Panc1 (cell line): Measurements from ENCODE around the gene OR2F2. TPM values are rescaled to one million over a fixed set of nuclear protein-coding genes. Genes with fewer than 3 reads are reported as not detected.

Experiments used
- ATAC-seq: fragments of 200-7000 bp; cut with Tn5 transposase; 2 replicates; pipeline ENCODE4 v1.9.1; 2020; ENCODE audit warnings: mild to moderate bottlenecking, moderate library complexity
- BruUV-seq: library from RNA; stranded (reverse); fragments of 400-500 nt; replicated peaks from 2 replicates; lab custom pipeline; 2021; lab: Mats Ljungman, UMichigan
- CTCF ChIA-PET: fragments of 300-600 bp; sonication (Branson Sonifier 250); formaldehyde crosslinking; loops from one replicate; lab custom pipeline; 2022; ENCODE audit warnings: antibody characterized with exemption; lab: Charles Lee
- POLR2A ChIA-PET: fragments of 300-600 bp; sonication (Branson Sonifier 250); formaldehyde crosslinking; loops from one replicate; lab custom pipeline; 2022; ENCODE audit warnings: antibody characterized with exemption; lab: Charles Lee
- DNase-seq: peaks from one replicate; pipeline ENCODE4 v3.0.0-alpha.2; 2010; ENCODE audit warnings: low read depth, low spot score
- H3K27ac ChIP-seq: 2 replicates; pipeline ENCODE4 v1.5.1; 2011; ENCODE audit warnings: mild to moderate bottlenecking, low read length, inconsistent platforms
- H3K27me3 ChIP-seq: fragments of 200-500 bp; sonication (Bioruptor generic); 2 replicates; pipeline ENCODE4 v1.6.0; 2014; ENCODE audit warnings: low read length, inconsistent platforms; ENCODE audit not compliant: control insufficient read depth, insufficient read depth
- H3K36me3 ChIP-seq: fragments of 200-500 bp; sonication (Bioruptor generic); 2 replicates; pipeline ENCODE4 v1.5.1; 2014; ENCODE audit warnings: inconsistent platforms, mild to moderate bottlenecking, low read length, moderate library complexity; ENCODE audit not compliant: control insufficient read depth, insufficient read depth
- H3K4me1 ChIP-seq: 2 replicates; pipeline ENCODE4 v1.5.1; 2011; ENCODE audit warnings: inconsistent platforms, mild to moderate bottlenecking, low read length, moderate library complexity; ENCODE audit not compliant: control insufficient read depth, insufficient read depth
- H3K4me3 ChIP-seq, 2 experiments: 2 replicates each; pipeline ENCODE4 v1.5.1; 2011 to 2012; ENCODE audit warnings: low read depth in 2 of 2, low read length in 2 of 2, mild to moderate bottlenecking in 2 of 2, inconsistent platforms in 1 of 2, moderate library complexity in 1 of 2
- H3K9me3 ChIP-seq: fragments of 200-500 bp; sonication (Bioruptor generic); 2 replicates; pipeline ENCODE4 v1.5.1; 2014; ENCODE audit warnings: low read depth, mild to moderate bottlenecking, inconsistent platforms, low read length, moderate library complexity; ENCODE audit not compliant: control insufficient read depth, insufficient read depth
- POLR2AphosphoS5 ChIP-seq: IDR thresholded peaks from 2 replicates; pipeline ENCODE4 v1.6.1; 2012; ENCODE audit warnings: mild to moderate bottlenecking, low read depth, low read length, moderate library complexity
- SIN3A ChIP-seq: IDR thresholded peaks from 2 replicates; pipeline ENCODE4 v1.6.1; 2012; ENCODE audit warnings: low read depth, mild to moderate bottlenecking, low read length, moderate library complexity, borderline replicate concordance; ENCODE audit not compliant: insufficient read depth
- TCF7L2 ChIP-seq: IDR thresholded peaks from 2 replicates; pipeline ENCODE4 v1.6.1; 2011; ENCODE audit warnings: mild to moderate bottlenecking, low read depth, low read length, inconsistent platforms
- in situ Hi-C: cut with HindIII; loops from 2 replicates; pipeline ENCODE4 v1.10.0; 2016; ENCODE audit warnings: low sequenced_read_pairs, low pct_unique_long_range_greater_than_20kb
- intact Hi-C: fragments of 100-400 bp; cut with micrococcal nuclease; formaldehyde crosslinking; loops from one replicate; pipeline ENCODE4 v1.10.0; 2022; ENCODE audit not compliant: unreplicated experiment
- total RNA-seq: library from RNA; stranded (reverse); gene quantifications from one replicate; pipeline ENCODE4 v1.2.1, GENCODE V29; 2021; ENCODE audit not compliant: unreplicated experiment
- TF ChIP-seq, protein P1 (sequence below): fragments of 450-650 bp; IDR thresholded peaks from 2 replicates; pipeline ENCODE4 v1.5.1; 2017; ENCODE audit warnings: mild to moderate bottlenecking
- TF ChIP-seq, protein P2 (sequence below), 2 experiments: IDR thresholded peaks; 2 replicates each; pipeline ENCODE4 v1.6.1; 2011 to 2012; ENCODE audit warnings: low read depth in 2 of 2, control low read depth in 1 of 2, low read length in 1 of 2, mild to moderate bottlenecking in 1 of 2, moderate library complexity in 1 of 2; ENCODE audit not compliant: insufficient read depth in 1 of 2

Gene OR2F2
- total RNA-seq, 1 experiment from 2014 or later: not detected

DNA sequence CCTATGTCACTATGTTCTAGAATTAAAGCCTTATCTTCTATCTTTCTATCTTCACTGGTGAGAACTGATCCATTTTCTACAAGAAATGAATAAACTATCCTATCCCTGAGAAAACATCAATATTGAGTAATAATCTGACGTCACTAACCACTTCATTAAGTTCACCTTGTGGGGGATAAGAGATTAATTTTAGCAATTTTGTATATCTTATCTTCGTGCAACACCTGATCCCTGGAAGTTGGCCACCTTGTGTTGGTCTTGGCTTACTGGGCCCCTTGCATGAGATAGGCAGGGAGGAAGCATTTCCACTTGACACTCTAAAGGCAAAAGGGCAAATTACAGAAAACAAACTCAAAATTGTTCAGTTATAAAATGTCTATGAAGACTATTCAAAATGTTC is 45.0 kb downstream of the OR2F2 start:
- TF ChIP-seq, protein P1, sequence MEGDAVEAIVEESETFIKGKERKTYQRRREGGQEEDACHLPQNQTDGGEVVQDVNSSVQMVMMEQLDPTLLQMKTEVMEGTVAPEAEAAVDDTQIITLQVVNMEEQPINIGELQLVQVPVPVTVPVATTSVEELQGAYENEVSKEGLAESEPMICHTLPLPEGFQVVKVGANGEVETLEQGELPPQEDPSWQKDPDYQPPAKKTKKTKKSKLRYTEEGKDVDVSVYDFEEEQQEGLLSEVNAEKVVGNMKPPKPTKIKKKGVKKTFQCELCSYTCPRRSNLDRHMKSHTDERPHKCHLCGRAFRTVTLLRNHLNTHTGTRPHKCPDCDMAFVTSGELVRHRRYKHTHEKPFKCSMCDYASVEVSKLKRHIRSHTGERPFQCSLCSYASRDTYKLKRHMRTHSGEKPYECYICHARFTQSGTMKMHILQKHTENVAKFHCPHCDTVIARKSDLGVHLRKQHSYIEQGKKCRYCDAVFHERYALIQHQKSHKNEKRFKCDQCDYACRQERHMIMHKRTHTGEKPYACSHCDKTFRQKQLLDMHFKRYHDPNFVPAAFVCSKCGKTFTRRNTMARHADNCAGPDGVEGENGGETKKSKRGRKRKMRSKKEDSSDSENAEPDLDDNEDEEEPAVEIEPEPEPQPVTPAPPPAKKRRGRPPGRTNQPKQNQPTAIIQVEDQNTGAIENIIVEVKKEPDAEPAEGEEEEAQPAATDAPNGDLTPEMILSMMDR: no peak
- TF ChIP-seq, protein P2, sequence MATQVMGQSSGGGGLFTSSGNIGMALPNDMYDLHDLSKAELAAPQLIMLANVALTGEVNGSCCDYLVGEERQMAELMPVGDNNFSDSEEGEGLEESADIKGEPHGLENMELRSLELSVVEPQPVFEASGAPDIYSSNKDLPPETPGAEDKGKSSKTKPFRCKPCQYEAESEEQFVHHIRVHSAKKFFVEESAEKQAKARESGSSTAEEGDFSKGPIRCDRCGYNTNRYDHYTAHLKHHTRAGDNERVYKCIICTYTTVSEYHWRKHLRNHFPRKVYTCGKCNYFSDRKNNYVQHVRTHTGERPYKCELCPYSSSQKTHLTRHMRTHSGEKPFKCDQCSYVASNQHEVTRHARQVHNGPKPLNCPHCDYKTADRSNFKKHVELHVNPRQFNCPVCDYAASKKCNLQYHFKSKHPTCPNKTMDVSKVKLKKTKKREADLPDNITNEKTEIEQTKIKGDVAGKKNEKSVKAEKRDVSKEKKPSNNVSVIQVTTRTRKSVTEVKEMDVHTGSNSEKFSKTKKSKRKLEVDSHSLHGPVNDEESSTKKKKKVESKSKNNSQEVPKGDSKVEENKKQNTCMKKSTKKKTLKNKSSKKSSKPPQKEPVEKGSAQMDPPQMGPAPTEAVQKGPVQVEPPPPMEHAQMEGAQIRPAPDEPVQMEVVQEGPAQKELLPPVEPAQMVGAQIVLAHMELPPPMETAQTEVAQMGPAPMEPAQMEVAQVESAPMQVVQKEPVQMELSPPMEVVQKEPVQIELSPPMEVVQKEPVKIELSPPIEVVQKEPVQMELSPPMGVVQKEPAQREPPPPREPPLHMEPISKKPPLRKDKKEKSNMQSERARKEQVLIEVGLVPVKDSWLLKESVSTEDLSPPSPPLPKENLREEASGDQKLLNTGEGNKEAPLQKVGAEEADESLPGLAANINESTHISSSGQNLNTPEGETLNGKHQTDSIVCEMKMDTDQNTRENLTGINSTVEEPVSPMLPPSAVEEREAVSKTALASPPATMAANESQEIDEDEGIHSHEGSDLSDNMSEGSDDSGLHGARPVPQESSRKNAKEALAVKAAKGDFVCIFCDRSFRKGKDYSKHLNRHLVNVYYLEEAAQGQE (IDR thresholded peaks at IDR 0.05; ENCODE audit: insufficient read depth in 1 of 2, low read depth in 2 of 2, low read length in 1 of 2): no peak
- TF ChIP-seq POLR2AphosphoS5 (no peak), SIN3A (no peak), TCF7L2 (no peak)
- BruUV-seq: no TSS peak
- DNase-seq (no peak), ATAC-seq (no peak)
- CTCF ChIA-PET: no interaction called here
- intact Hi-C loops (no loop called here), in situ Hi-C loops (no loop called here)
- H3K27ac ChIP-seq: no peak overlapping the region
- H3K4me1 ChIP-seq: no peaks in the 10 kb centered on the region
- H3K4me3 ChIP-seq: no peak overlapping the region
- H3K36me3 ChIP-seq: no peaks in the 10 kb centered on the region
- no peaks in the 10 kb centered on the region for H3K27me3 ChIP-seq
- POLR2A ChIA-PET: no interaction called here
- H3K9me3 ChIP-seq: no peaks in the 10 kb centered on the region

DNA sequence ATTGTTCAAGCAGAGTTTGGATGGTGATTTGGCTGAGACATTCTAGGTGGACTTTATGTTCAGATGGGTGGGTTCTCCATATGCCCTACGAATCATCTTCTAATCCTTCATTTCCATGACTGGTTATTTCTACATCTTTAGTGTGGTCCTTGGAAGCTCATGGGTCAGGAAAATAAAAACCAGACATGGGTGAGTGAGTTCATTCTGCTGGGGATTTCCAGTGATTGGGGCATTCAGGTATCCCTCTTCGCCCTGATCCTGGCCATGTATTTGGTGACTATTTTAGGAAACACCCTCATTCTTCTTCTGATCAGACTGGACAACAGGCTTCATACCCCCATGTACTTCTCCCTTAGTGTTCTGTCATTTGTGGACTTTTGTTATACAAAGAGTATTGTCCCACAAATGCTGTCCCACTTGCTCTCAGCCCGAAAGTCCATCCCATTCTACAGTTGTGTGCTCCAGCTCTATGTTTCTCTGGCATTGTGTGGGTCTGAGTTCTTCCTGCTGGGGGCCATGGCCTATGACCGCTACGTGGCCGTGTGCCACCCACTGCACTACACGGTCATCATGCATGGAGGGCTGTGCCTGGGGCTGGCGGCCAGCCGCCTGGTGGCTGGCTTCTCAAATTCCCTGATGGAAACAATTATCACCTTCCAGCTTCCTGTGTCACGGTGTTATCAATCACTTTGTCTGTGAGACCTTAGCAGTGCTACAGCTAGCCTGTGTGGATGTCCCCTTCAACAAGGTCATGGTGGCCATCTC is 45.9 kb downstream of the OR2F2 start:
- in situ Hi-C loops (no loop called here), intact Hi-C loops (no loop called here)
- CTCF ChIA-PET: no interaction called here
- Histone ChIP-seq H3K9me3 (no peaks in the 10 kb centered on the region), H3K36me3 (no peaks in the 10 kb centered on the region), H3K4me3 (no peak overlapping the region), H3K4me1 (no peaks in the 10 kb centered on the region), H3K27ac (no peak overlapping the region), H3K27me3 (no peaks in the 10 kb centered on the region)
- TF ChIP-seq, protein P1: no peak
- TF ChIP-seq POLR2AphosphoS5: no peak
- TF ChIP-seq, protein P2 (IDR thresholded peaks at IDR 0.05; ENCODE audit: insufficient read depth in 1 of 2, low read depth in 2 of 2, low read length in 1 of 2): no peak
- TF ChIP-seq TCF7L2: no peak
- no peak for TF ChIP-seq SIN3A
- no peak for ATAC-seq
- DNase-seq: no peak
- POLR2A ChIA-PET: no interaction called here
- no TSS peak for BruUV-seq
